IMR-90 (cell line): Measurements from ENCODE around the gene STARD4. TPM values are rescaled to one million over a fixed set of nuclear protein-coding genes. Genes with fewer than 3 reads are reported as not detected.

Source experiments
- ATAC-seq: fragments of 200-7000 bp; cut with Tn5 transposase; 2 replicates; pipeline ENCODE4 v1.9.1; 2020; ENCODE audit warnings: low read depth, mild to moderate bottlenecking, moderate library complexity
- BruUV-seq: library from RNA; stranded (reverse); fragments of 400-500 nt; replicated peaks from 2 replicates; lab custom pipeline; 2021; lab: Mats Ljungman, UMichigan
- CTCF ChIA-PET: fragments of 300-600 bp; formaldehyde crosslinking; extraction: SDS; loops from one replicate; lab custom pipeline; 2021; ENCODE audit warnings: antibody characterized with exemption; lab: Yijun Ruan, JAX
- POLR2A ChIA-PET: fragments of 300-600 bp; sonication (Branson Sonifier 250); formaldehyde crosslinking; loops from one replicate; lab custom pipeline; 2022; ENCODE audit warnings: antibody characterized with exemption; ENCODE audit not compliant: unreplicated experiment; lab: Charles Lee
- DNase-seq: peaks from one replicate; pipeline ENCODE4 v3.0.0; 2013
- H2AFZ ChIP-seq: replicated peaks from 2 replicates; pipeline ENCODE3; 2013; ENCODE audit warnings: low read length, mild to moderate bottlenecking; ENCODE audit not compliant: poor library complexity
- H2AK5ac ChIP-seq: 2 replicates; pipeline ENCODE4 v1.6.1; 2013; ENCODE audit warnings: low read depth, low read length, inconsistent platforms
- H2AK9ac ChIP-seq: replicated peaks from 2 replicates; pipeline ENCODE3; 2013; ENCODE audit warnings: mild to moderate bottlenecking, low read depth, low read length, moderate library complexity; ENCODE audit not compliant: poor library complexity
- H2BK120ac ChIP-seq: 2 replicates; pipeline ENCODE4 v1.6.1; 2013; ENCODE audit warnings: low read depth, low read length, inconsistent platforms
- H2BK15ac ChIP-seq: 3 replicates; pipeline ENCODE4 v1.6.1; 2013; ENCODE audit warnings: low read depth, low read length, inconsistent platforms
- H2BK20ac ChIP-seq: 2 replicates; pipeline ENCODE4 v1.6.1; 2013; ENCODE audit warnings: low read depth, mild to moderate bottlenecking, inconsistent platforms, low read length, moderate library complexity
- H2BK5ac ChIP-seq: 2 replicates; pipeline ENCODE4 v1.6.1; 2013; ENCODE audit warnings: mild to moderate bottlenecking, low read depth, low read length, inconsistent platforms; ENCODE audit not compliant: poor library complexity, severe bottlenecking
- H3K14ac ChIP-seq: replicated peaks from 2 replicates; pipeline ENCODE4 v1.6.1; 2013; ENCODE audit warnings: low read depth, low read length, inconsistent platforms
- H3K18ac ChIP-seq: 2 replicates; pipeline ENCODE4 v1.6.1; 2013; ENCODE audit warnings: low read depth, low read length, control low read depth
- H3K23ac ChIP-seq: 2 replicates; pipeline ENCODE4 v1.6.1; 2013; ENCODE audit warnings: low read depth, low read length, inconsistent platforms
- H3K27ac ChIP-seq: 2 replicates; pipeline ENCODE4 v1.5.1; 2013; ENCODE audit warnings: mild to moderate bottlenecking, control low read depth, low read length; ENCODE audit not compliant: insufficient read depth
- H3K27me3 ChIP-seq: 2 replicates; pipeline ENCODE4 v1.6.1; 2013; ENCODE audit warnings: low read length; ENCODE audit not compliant: control insufficient read depth, insufficient read depth
- H3K36me3 ChIP-seq: 2 replicates; pipeline ENCODE4 v1.6.1; 2013; ENCODE audit warnings: low read length, mixed read lengths; ENCODE audit not compliant: control insufficient read depth, insufficient read depth
- H3K4ac ChIP-seq: 2 replicates; pipeline ENCODE4 v1.6.1; 2013; ENCODE audit warnings: low read depth, low read length, inconsistent platforms
- H3K4me1 ChIP-seq: 2 replicates; pipeline ENCODE4 v1.6.1; 2013; ENCODE audit warnings: low read length, mixed read lengths; ENCODE audit not compliant: control insufficient read depth, insufficient read depth
- H3K4me2 ChIP-seq: 2 replicates; pipeline ENCODE4 v1.6.1; 2013; ENCODE audit warnings: low read depth, mild to moderate bottlenecking, control low read depth, low read length, moderate library complexity
- H3K4me3 ChIP-seq: 2 replicates; pipeline ENCODE4 v1.5.1; 2013; ENCODE audit warnings: low read depth, mild to moderate bottlenecking, control low read depth, low read length, moderate library complexity; ENCODE audit not compliant: insufficient read depth
- H3K56ac ChIP-seq: 2 replicates; pipeline ENCODE4 v1.6.1; 2013; ENCODE audit warnings: low read length, inconsistent platforms; ENCODE audit not compliant: insufficient read depth; ENCODE audit errors: extremely low read depth
- H3K79me1 ChIP-seq, 2 experiments: 2 replicates each; pipeline ENCODE4 v1.6.1; 2013; ENCODE audit warnings: low read length in 2 of 2, inconsistent platforms in 1 of 2, low read depth in 1 of 2
- H3K9ac ChIP-seq: 2 replicates; pipeline ENCODE4 v1.6.1; 2013; ENCODE audit warnings: low read depth, low read length, control low read depth
- H3K9me1 ChIP-seq: 2 replicates; pipeline ENCODE4 v1.6.1; 2013; ENCODE audit warnings: low read length, inconsistent platforms; ENCODE audit not compliant: insufficient read depth
- H3K9me3 ChIP-seq: 2 replicates; pipeline ENCODE4 v1.6.1; 2013; ENCODE audit warnings: low read length; ENCODE audit not compliant: control insufficient read depth, insufficient read depth
- H4K20me1 ChIP-seq: 2 replicates; pipeline ENCODE4 v1.6.1; 2013; ENCODE audit warnings: low read length, inconsistent platforms; ENCODE audit not compliant: insufficient read depth
- H4K5ac ChIP-seq: 2 replicates; pipeline ENCODE4 v1.6.1; 2013; ENCODE audit warnings: mild to moderate bottlenecking, low read depth, low read length, control low read depth
- H4K8ac ChIP-seq, 2 experiments: 2 replicates each; pipeline ENCODE4 v1.6.1; 2013; ENCODE audit warnings: low read depth in 2 of 2, low read length in 2 of 2, control low read depth in 1 of 2, inconsistent platforms in 1 of 2
- H4K91ac ChIP-seq: 2 replicates; pipeline ENCODE4 v1.6.1; 2013; ENCODE audit warnings: low read depth, low read length, inconsistent platforms; ENCODE audit not compliant: insufficient read depth
- BHLHE40 ChIP-seq: fragments of 150-350 bp; IDR thresholded peaks from 2 replicates; pipeline ENCODE4 v1.6.1; 2016; ENCODE audit warnings: mild to moderate bottlenecking, low read depth, low read length
- RAD21 ChIP-seq: IDR thresholded peaks from 2 replicates; pipeline ENCODE4 v1.6.1; 2012; ENCODE audit warnings: low read length, improper control_type of control experiment
- USF2 ChIP-seq: fragments of 150-350 bp; IDR thresholded peaks from 2 replicates; pipeline ENCODE4 v1.6.1; 2017; ENCODE audit warnings: mild to moderate bottlenecking, antibody characterized with exemption, low read length, low read depth
- dilution Hi-C: fragments of 300-500 bp; cut with HindIII; formaldehyde crosslinking; loops from one replicate; pipeline ENCODE4 v1.14.3; 2018; ENCODE audit warnings: low sequenced_read_pairs; ENCODE audit not compliant: unreplicated experiment
- in situ Hi-C: fragments of 300-500 bp; cut with MboI; formaldehyde crosslinking; loops from 3 replicates; pipeline ENCODE4 v1.14.3; 2019; ENCODE audit warnings: low sequenced_read_pairs, inconsistent platforms, mixed read lengths
- intact Hi-C: fragments of 100-400 bp; cut with micrococcal nuclease; formaldehyde crosslinking; loops from 2 replicates; pipeline ENCODE4 v1.10.0; 2022
- polyA plus RNA-seq, 3 experiments: library from polyadenylated mRNA; depleted of rRNA; stranded (reverse); fragments of >200 nt; gene quantifications; 2 replicates each; pipeline ENCODE4 v1.2.3, GENCODE V29; 2012; ENCODE audit warnings: low replicate concordance in 1 of 3
- total RNA-seq: library from RNA; depleted of rRNA; stranded (reverse); fragments of >200 nt; gene quantifications from 2 replicates; pipeline ENCODE4 v1.2.3, GENCODE V29; 2012
- TF ChIP-seq, protein P1 (sequence below): conservative IDR thresholded peaks from 2 replicates; pipeline ENCODE4 v1.5.1; 2012; ENCODE audit warnings: mild to moderate bottlenecking, low read depth, low read length, improper control_type of control experiment

The STARD4 gene
- total and polyA plus RNA-seq, 2 of the 4 experiments (the other 2 are of a cell fraction) = 21.5 to 30.3 TPM

- Histone ChIP-seq H4K20me1 (no peaks in the 10 kb centered on the region), H3K4ac (no peak overlapping the region), H4K91ac (no peak overlapping the region), H3K9me1 (no peaks in the 10 kb centered on the region), H3K36me3 (peaks cover 6% of the 10 kb centered on the region), H2BK15ac (no peak overlapping the region), H2AFZ (no peak overlapping the region), H2BK120ac (no peak overlapping the region), H3K9ac (no peak overlapping the region), H3K27ac (no peak overlapping the region), H3K14ac (no peak overlapping the region), H2BK20ac (no peak overlapping the region), H3K4me1 (peaks cover 4% of the 10 kb centered on the region), H2AK9ac (no peak overlapping the region), H3K4me3 (no peak overlapping the region), H3K23ac (no peak overlapping the region), H3K27me3 (no peaks in the 10 kb centered on the region), H3K18ac (no peak overlapping the region), H2AK5ac (no peak overlapping the region), H3K4me2 (no peak overlapping the region), H3K56ac (no peak overlapping the region), H2BK5ac (peak overlapping the region; percentile 66), H4K5ac (no peak overlapping the region), H4K8ac (0 out of 4 replicates have a peak overlapping the region, but pooled peaks of 1 of the 2 experiments have one; percentile 62), H3K9me3 (no peaks in the 10 kb centered on the region), H3K79me1 (peaks cover 2 to 5% of the 10 kb centered on the region in 2 experiments; a peak in 1 of 4 replicates)
- ChIA-PET CTCF (no interaction called here), POLR2A (no interaction called here)
- intact Hi-C loops (no loop called here), in situ Hi-C loops (no loop called here), dilution Hi-C loops (no loop called here)
- ATAC-seq = no peak; the same call in 1 of the 2 replicates
- BruUV-seq = no TSS peak
- TF ChIP-seq BHLHE40 (no peak), RAD21 (no peak), USF2 (no peak)
- TF ChIP-seq, protein P1, sequence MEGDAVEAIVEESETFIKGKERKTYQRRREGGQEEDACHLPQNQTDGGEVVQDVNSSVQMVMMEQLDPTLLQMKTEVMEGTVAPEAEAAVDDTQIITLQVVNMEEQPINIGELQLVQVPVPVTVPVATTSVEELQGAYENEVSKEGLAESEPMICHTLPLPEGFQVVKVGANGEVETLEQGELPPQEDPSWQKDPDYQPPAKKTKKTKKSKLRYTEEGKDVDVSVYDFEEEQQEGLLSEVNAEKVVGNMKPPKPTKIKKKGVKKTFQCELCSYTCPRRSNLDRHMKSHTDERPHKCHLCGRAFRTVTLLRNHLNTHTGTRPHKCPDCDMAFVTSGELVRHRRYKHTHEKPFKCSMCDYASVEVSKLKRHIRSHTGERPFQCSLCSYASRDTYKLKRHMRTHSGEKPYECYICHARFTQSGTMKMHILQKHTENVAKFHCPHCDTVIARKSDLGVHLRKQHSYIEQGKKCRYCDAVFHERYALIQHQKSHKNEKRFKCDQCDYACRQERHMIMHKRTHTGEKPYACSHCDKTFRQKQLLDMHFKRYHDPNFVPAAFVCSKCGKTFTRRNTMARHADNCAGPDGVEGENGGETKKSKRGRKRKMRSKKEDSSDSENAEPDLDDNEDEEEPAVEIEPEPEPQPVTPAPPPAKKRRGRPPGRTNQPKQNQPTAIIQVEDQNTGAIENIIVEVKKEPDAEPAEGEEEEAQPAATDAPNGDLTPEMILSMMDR = no peak
- DNase-seq = peak; percentile 56
Observed at GRCh38 chr5:111502956-111503355, 9.4 kb downstream of the STARD4 start.
